ENCODE data around the gene CBX4. TPM values are rescaled to one million over a fixed set of nuclear protein-coding genes. Genes with fewer than 3 reads are reported as not detected.

CBX4 gene
- total and polyA plus RNA-seq, 2 experiments from 2014 or later, result 1.2 to 18.9 TPM

DNA sequence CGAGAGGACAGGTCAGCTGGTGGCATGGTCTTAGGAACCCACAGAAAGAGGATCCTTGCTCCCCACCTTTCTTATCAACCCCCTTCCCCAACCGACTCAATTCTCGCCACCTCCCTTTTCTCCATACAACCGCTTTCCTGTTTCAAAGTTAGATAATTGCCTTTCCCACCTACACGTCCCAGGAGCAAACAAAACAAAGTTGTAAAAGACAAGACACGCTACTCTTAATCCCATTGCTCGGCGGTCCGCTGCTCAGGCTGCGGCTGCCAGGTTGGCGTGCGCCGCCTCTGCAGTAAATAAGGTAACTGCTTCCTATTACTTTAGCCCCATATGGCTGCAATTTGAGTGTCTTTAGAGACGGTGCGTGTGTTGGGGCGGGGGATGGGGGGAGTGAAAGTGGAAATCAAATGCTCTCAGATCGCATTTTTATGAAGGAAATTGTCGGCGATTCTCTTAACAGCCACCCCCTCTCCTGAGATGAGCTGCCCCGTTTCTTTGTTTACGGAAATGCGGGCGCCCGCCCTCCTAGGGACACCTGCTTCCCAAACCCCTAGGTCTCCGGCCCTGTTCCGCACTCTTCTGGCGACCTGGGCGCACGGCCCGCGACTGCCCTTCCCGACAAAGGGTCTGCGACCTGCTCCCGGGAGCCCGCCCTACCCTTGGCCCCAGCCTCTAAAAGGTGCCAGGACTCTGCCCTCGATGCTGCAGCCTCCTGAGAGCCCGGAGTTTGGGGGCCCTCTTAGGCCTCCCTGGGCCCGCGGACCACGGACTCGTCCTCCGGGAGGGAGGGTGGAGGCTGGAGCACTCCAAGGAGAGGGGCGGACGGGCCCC, 38.7 kb downstream of the CBX4 start:
- Histone ChIP-seq H3K4me1 (ENCODE audit: insufficient read depth) (0 out of 2 replicates have a peak, but pooled peaks cover 6% of the 10 kb centered on the region), H3K9me3 (ENCODE audit: low read depth) (no peaks in the 10 kb centered on the region), H4K20me1 (ENCODE audit: insufficient read depth) (no peaks in the 10 kb centered on the region), H3F3A (ENCODE audit: insufficient read depth) (0 out of 2 replicates have a peak, but pooled peaks cover 4% of the 10 kb centered on the region), H3K27ac (no peak overlapping the region), H3K36me3 (ENCODE audit: low read depth) (no peaks in the 10 kb centered on the region), H3K4me3 (no peak overlapping the region), H3K79me2 (ENCODE audit: insufficient read depth) (peaks cover 7% of the 10 kb centered on the region; the same call in 1 of the 2 replicates), H2AFZ (no peak overlapping the region), H3K9ac (no peak overlapping the region), H3K4me2 (ENCODE audit: unreplicated experiment) (no peak overlapping the region), H3K27me3 (replicated peaks; ENCODE audit: insufficient read depth) (peaks cover 75% of the 10 kb centered on the region), H3K9me2 (ENCODE audit: insufficient read depth) (no peaks in the 10 kb centered on the region)
- peak; percentile 97 for TF ChIP-seq EZH2 (IDR thresholded peaks at IDR 0.05; ENCODE audit: insufficient read depth, poor library complexity, severe bottlenecking)
- no peak; the same call in none of the 2 replicates for TF ChIP-seq EZH2phosphoT487 (IDR thresholded peaks at IDR 0.05; ENCODE audit: insufficient read depth, low read depth)
- 2% methylated on average over 36 to 44 of the region's 44 CpGs for WGBS, 2 experiments (ENCODE audit: low coverage in 1 of 2, low lambda C conversion rate in 2 of 2, missing lambda C conversion rate in 2 of 2)
- peak; percentile 75 for DNase-seq
- in situ Hi-C loops (cut with MboI), result no loop called here

DNA sequence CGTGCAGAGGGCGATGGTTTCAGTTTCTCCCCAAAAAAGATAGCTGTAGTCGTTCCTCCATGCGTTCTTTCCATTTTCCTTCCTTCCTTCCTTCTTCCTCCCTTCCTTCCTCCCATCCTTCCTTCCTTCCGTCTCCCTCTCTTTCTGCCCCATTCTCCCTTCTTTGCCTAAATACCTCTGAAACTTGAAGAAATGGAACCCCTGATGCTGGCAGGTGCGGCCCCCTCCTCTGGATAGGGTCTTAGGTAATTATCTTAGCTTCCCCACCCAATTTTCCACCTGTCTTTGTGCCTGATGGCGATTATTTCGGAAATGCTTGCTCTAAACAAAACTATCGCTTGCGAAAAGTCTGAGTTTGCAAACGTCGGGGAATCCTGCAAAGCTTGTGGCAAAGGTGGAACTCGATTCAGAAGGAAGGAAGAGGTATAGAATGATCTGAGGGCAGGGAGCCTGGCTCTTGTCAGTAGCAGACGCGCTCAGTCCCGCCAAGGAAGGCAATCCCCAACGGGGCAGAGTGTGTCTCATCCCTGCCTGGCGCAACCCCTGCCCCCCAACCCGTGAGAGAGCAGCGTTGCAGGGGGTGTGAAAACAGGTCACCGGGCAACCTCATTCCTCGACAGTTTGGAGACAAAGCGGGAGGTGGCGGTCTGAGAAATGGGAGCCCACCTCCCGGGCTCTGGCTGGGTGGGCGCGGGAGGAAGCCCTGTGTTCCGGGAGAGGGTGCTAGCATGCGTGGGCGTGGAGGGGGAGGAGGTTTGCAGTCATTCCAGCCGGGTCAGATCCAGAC, 39.5 kb downstream of the CBX4 start:
- Histone ChIP-seq H3K4me3 (no peak overlapping the region), H4K20me1 (ENCODE audit: insufficient read depth) (no peaks in the 10 kb centered on the region), H3K27me3 (replicated peaks; ENCODE audit: insufficient read depth) (peaks cover 67% of the 10 kb centered on the region), H3K9ac (no peak overlapping the region), H2AFZ (no peak overlapping the region), H3K9me2 (ENCODE audit: insufficient read depth) (no peaks in the 10 kb centered on the region), H3K4me2 (ENCODE audit: unreplicated experiment) (no peak overlapping the region), H3K36me3 (ENCODE audit: low read depth) (no peaks in the 10 kb centered on the region), H3K9me3 (ENCODE audit: low read depth) (no peaks in the 10 kb centered on the region), H3K79me2 (ENCODE audit: insufficient read depth) (peaks cover 7% of the 10 kb centered on the region; the same call in 1 of the 2 replicates), H3K27ac (no peak overlapping the region), H3K4me1 (ENCODE audit: insufficient read depth) (0 out of 2 replicates have a peak, but pooled peaks cover 6% of the 10 kb centered on the region), H3F3A (ENCODE audit: insufficient read depth) (0 out of 2 replicates have a peak, but pooled peaks cover 4% of the 10 kb centered on the region)
- DNase-seq, result peak; percentile 42
- 4 to 8% methylated on average over 27 to 28 of the region's 31 CpGs for WGBS, 2 experiments (ENCODE audit: low coverage in 1 of 2, low lambda C conversion rate in 2 of 2, missing lambda C conversion rate in 2 of 2)
- peak; percentile 91 for TF ChIP-seq EZH2phosphoT487 (IDR thresholded peaks at IDR 0.05; ENCODE audit: insufficient read depth, low read depth)
- peak; percentile 100 for TF ChIP-seq EZH2 (IDR thresholded peaks at IDR 0.05; ENCODE audit: insufficient read depth, poor library complexity, severe bottlenecking)
- in situ Hi-C loops (cut with MboI), result no loop called here

DNA sequence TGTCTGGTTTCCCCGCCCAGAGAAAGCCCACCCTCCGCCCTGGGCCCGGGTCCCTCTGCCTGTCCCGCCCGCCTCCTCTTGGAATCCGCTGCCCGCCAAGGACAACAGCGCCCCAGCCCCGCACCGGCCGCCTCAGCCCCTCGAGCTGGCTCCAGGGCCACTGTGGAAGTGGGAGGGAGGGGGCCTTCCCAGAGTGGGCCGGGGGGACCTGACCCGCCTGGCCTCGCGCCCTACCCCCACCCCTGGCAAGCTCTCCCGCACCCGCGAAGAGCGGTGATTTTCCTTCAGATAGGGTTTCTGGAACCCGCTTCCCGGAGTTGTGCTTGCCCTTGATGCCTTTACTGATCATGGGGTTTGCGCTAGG, 40.1 kb downstream of the CBX4 start:
- H4K20me1 ChIP-seq (ENCODE audit: insufficient read depth), result no peaks in the 10 kb centered on the region
- H3K36me3 ChIP-seq (ENCODE audit: low read depth), result no peaks in the 10 kb centered on the region
- no peak overlapping the region for H3K4me2 ChIP-seq (ENCODE audit: unreplicated experiment)
- H3K27me3 ChIP-seq (replicated peaks; ENCODE audit: insufficient read depth), result peaks cover 62% of the 10 kb centered on the region
- in situ Hi-C loops (cut with MboI), result no loop called here
- no peak for DNase-seq
- H2AFZ ChIP-seq, result no peak overlapping the region
- peaks cover 7% of the 10 kb centered on the region; the same call in 1 of the 2 replicates for H3K79me2 ChIP-seq (ENCODE audit: insufficient read depth)
- 0 out of 2 replicates have a peak, but pooled peaks cover 4% of the 10 kb centered on the region for H3F3A ChIP-seq (ENCODE audit: insufficient read depth)
- H3K27ac ChIP-seq, result no peak overlapping the region
- TF ChIP-seq EZH2phosphoT487 (IDR thresholded peaks at IDR 0.05; ENCODE audit: insufficient read depth, low read depth) (no peak), EZH2 (IDR thresholded peaks at IDR 0.05; ENCODE audit: insufficient read depth, poor library complexity, severe bottlenecking) (no peak)
- H3K4me1 ChIP-seq (ENCODE audit: insufficient read depth), result 0 out of 2 replicates have a peak, but pooled peaks cover 6% of the 10 kb centered on the region
- H3K9ac ChIP-seq, result no peak overlapping the region
- no peaks in the 10 kb centered on the region for H3K9me2 ChIP-seq (ENCODE audit: insufficient read depth)
- no peaks in the 10 kb centered on the region for H3K9me3 ChIP-seq (ENCODE audit: low read depth)
- H3K4me3 ChIP-seq, result no peak overlapping the region
- WGBS, 2 experiments (ENCODE audit: low coverage in 1 of 2, low lambda C conversion rate in 2 of 2, missing lambda C conversion rate in 2 of 2), result 4 to 5% methylated on average over 4 to 16 of the region's 23 CpGs

All from GM23248 (cell line).